GM12878 (cell line): ENCODE data around the gene ADGRG1. TPM values are rescaled to one million over a fixed set of nuclear protein-coding genes. Genes with fewer than 3 reads are reported as not detected.
A peak's percentile ranks its signal among the peaks of the same experiment; 100 is the strongest.

ENCODE experiments used
- ATF2 ChIP-seq: IDR thresholded peaks from 2 replicates; pipeline ENCODE4 v1.6.1; 2012; ENCODE audit warnings: low read length, inconsistent platforms
- BCL3 ChIP-seq: IDR thresholded peaks from 2 replicates; pipeline ENCODE4 v1.6.1; 2011; ENCODE audit warnings: borderline replicate concordance, low read depth, mild to moderate bottlenecking, moderate library complexity, low read length; ENCODE audit not compliant: insufficient read depth, poor library complexity, severe bottlenecking
- BMI1 ChIP-seq: fragments of 450-650 bp; IDR thresholded peaks from 2 replicates; pipeline ENCODE4 v1.6.1; 2016; ENCODE audit warnings: mild to moderate bottlenecking, moderate library complexity, borderline replicate concordance
- CBX5 ChIP-seq: sonication (generic); IDR thresholded peaks from 2 replicates; pipeline ENCODE4 v1.6.1; 2016; ENCODE audit warnings: low read depth, moderate library complexity, mild to moderate bottlenecking, inconsistent platforms
- CHD2 ChIP-seq: IDR thresholded peaks from 2 replicates; pipeline ENCODE4 v1.6.1; 2011; ENCODE audit warnings: low read depth, low read length, improper control_type of control experiment, borderline replicate concordance
- CHD4 ChIP-seq: fragments of 200-600 bp; sonication (generic); IDR thresholded peaks from 2 replicates; pipeline ENCODE4 v1.6.1; 2016; ENCODE audit warnings: mild to moderate bottlenecking
- DPF2 ChIP-seq: fragments of 450-650 bp; IDR thresholded peaks from 2 replicates; pipeline ENCODE4 v1.6.1; 2017; ENCODE audit warnings: mild to moderate bottlenecking
- E4F1 ChIP-seq: fragments of 450-650 bp; IDR thresholded peaks from 2 replicates; pipeline ENCODE4 v1.6.1; 2018; ENCODE audit warnings: borderline replicate concordance, mild to moderate bottlenecking; ENCODE audit not compliant: partially characterized antibody
- HCFC1 ChIP-seq: fragments of 150-350 bp; IDR thresholded peaks from 2 replicates; pipeline ENCODE4 v1.6.1; 2014; ENCODE audit warnings: low read length
- HDAC2 ChIP-seq: fragments of 200-600 bp; sonication (generic); IDR thresholded peaks from 2 replicates; pipeline ENCODE4 v1.6.1; 2017
- LARP7 ChIP-seq: fragments of 450-650 bp; IDR thresholded peaks from 2 replicates; pipeline ENCODE4 v1.6.1; 2017; ENCODE audit warnings: mild to moderate bottlenecking
- MXI1 ChIP-seq: fragments of 150-350 bp; IDR thresholded peaks from 2 replicates; pipeline ENCODE4 v1.6.1; 2011; ENCODE audit warnings: low read depth, mild to moderate bottlenecking, inconsistent platforms, low read length, improper control_type of control experiment
- NFIC ChIP-seq: IDR thresholded peaks from 2 replicates; pipeline ENCODE4 v1.6.1; 2012; ENCODE audit warnings: low read depth, mild to moderate bottlenecking, inconsistent platforms, low read length, moderate library complexity
- PAX5 ChIP-seq: IDR thresholded peaks from 2 replicates; pipeline ENCODE4 v1.6.1; 2011; ENCODE audit warnings: low read depth, low read length, borderline replicate concordance
- POLR2A ChIP-seq: IDR thresholded peaks from 2 replicates; pipeline ENCODE4 v1.6.1; 2011; ENCODE audit warnings: low read depth, mild to moderate bottlenecking, low read length
- POLR2AphosphoS5 ChIP-seq: IDR thresholded peaks from 2 replicates; pipeline ENCODE4 v1.6.1; 2011; ENCODE audit warnings: mild to moderate bottlenecking, low read length, inconsistent platforms
- RELA ChIP-seq: fragments of 450-650 bp; IDR thresholded peaks from 2 replicates; pipeline ENCODE4 v1.8.0; 2014; ENCODE audit warnings: borderline replicate concordance; ENCODE audit not compliant: partially characterized antibody
- SMAD1 ChIP-seq: fragments of 450-650 bp; IDR thresholded peaks from 2 replicates; pipeline ENCODE4 v1.6.1; 2018; ENCODE audit warnings: mild to moderate bottlenecking, low read depth; ENCODE audit not compliant: partially characterized antibody
- SREBF2 ChIP-seq: IDR thresholded peaks from 2 replicates; pipeline ENCODE4 v1.6.1; 2012; ENCODE audit warnings: mild to moderate bottlenecking, low read length
- SRF ChIP-seq, 2 experiments: IDR thresholded peaks; 2 replicates each; pipeline ENCODE4 v1.6.1; 2011; ENCODE audit warnings: low read depth in 2 of 2, low read length in 2 of 2, mild to moderate bottlenecking in 1 of 2, moderate library complexity in 1 of 2
- SUZ12 ChIP-seq: fragments of 200-600 bp; sonication (generic); IDR thresholded peaks from one replicate; pipeline ENCODE4 v1.6.1; 2018; ENCODE audit warnings: antibody characterized with exemption, mild to moderate bottlenecking; ENCODE audit not compliant: unreplicated experiment
- YBX1 ChIP-seq: fragments of 450-650 bp; IDR thresholded peaks from 2 replicates; pipeline ENCODE4 v1.6.1; 2016; ENCODE audit warnings: antibody characterized with exemption
- ZNF207 ChIP-seq: fragments of 450-650 bp; IDR thresholded peaks from 2 replicates; pipeline ENCODE4 v1.6.1; 2014; ENCODE audit warnings: antibody characterized with exemption, mild to moderate bottlenecking, borderline replicate concordance
- ZNF274 ChIP-seq: IDR thresholded peaks from one replicate; pipeline ENCODE4 v1.8.0; 2011; ENCODE audit not compliant: insufficient read length, insufficient read depth
- ZNF687 ChIP-seq: fragments of 450-650 bp; IDR thresholded peaks from 2 replicates; pipeline ENCODE4 v1.6.1; 2017; ENCODE audit warnings: mild to moderate bottlenecking, moderate library complexity
- polyA plus RNA-seq, 11 experiments: library from polyadenylated mRNA; depleted of rRNA in 4 of 11; unstranded in 6 of 11; stranded (reverse) in 5 of 11; fragments of >200 nt; fragmentation: Nextera tagmentation in 4 of 11; fragmentation: Illumina TruSeq in 1 of 11; extraction: Ambion mirVana in 4 of 11; extraction: Trizol in 1 of 11; gene quantifications; 1 replicate in 1 of 11; 2 replicates in 10 of 11; pipeline versions ENCODE4 v1.2.1 to v1.2.3, GENCODE V29; 2011 to 2016; ENCODE audit warnings: inconsistent platforms in 2 of 11, missing spikeins in 2 of 11, low read depth in 1 of 11
- total RNA-seq, 4 experiments: library from RNA; depleted of rRNA in 3 of 4; stranded (reverse); fragments of >200 nt in 3 of 4; fragmentation: Illumina TruSeq in 1 of 4; extraction: Trizol in 1 of 4; gene quantifications; 2 replicates each; pipeline versions ENCODE4 v1.2.1 to v1.2.3, GENCODE V29; 2013 to 2021

ADGRG1 gene
- total and polyA plus RNA-seq, 10 of the 15 experiments (the other 5 are each of a cell fraction or from before 2014, with no cell fraction given) = 0.07 to 2.0 (median 0.75) TPM

GRCh38 chr16:57648125-57648524 lies 19.7 kb downstream of the ADGRG1 start (continued):
- TF ChIP-seq CBX5 (no peak), MXI1 (no peak), BMI1 (no peak), ZNF687 (peak; percentile 48), NFIC (0 out of 2 replicates have a peak, but pooled peaks have one; percentile 39), CHD2 (no peak), BCL3 (no peak), POLR2AphosphoS5 (no peak), HDAC2 (no peak), ZNF207 (no peak), RELA (no peak), PAX5 (0 out of 2 replicates have a peak, but pooled peaks have one; percentile 9), ZNF274 (no peak), DPF2 (peak; percentile 55), E4F1 (no peak), SMAD1 (no peak), ATF2 (no peak), LARP7 (no peak), YBX1 (no peak), SRF (IDR thresholded peaks at IDR 0.05; ENCODE audit: low read depth in 2 of 2, low read length in 2 of 2) (no peak), SUZ12 (no peak), SREBF2 (no peak), HCFC1 (no peak), CHD4 (no peak), POLR2A (no peak)
